ENCODE data around the gene MRPS27.

GRCh38 chr5:72369711-72370110, 49.7 kb upstream of the MRPS27 start:
- TF ChIP-seq CTCF (IDR thresholded peaks at IDR 0.05 in 8 of 11, conservative IDR thresholded peaks at IDR 0.05 in 3 of 11), result no peak
- TF ChIP-seq POLR2A (IDR thresholded peaks at IDR 0.05), result no peak

All from spleen (tissue), 7 donors.